T-cell (primary cell): ENCODE measurements around the gene ALPP. TPM values are rescaled to one million over a fixed set of nuclear protein-coding genes. Genes with fewer than 3 reads are reported as not detected.
A peak's percentile ranks its signal among the peaks of the same experiment; 100 is the strongest.
"Not testable (repeated sequence)": the region's sequence is repeated elsewhere in the genome, so short reads cannot be mapped to it uniquely, and the experiment has no call there.

Source experiments
- ATAC-seq, 4 experiments: fragments of 200-7000 bp in 3 of 4; fragments of 150-1000 bp in 1 of 4; cut with Tn5 transposase; replicated peaks in 1 of 4; 1 replicate in 3 of 4; 2 replicates in 1 of 4; pipeline ENCODE4 v1.10.0; 2021; ENCODE audit warnings: moderate library complexity in 3 of 4, mild to moderate bottlenecking in 2 of 4, moderate number of reproducible peaks in 1 of 4
- CTCF ChIA-PET, 2 donors: fragments of 300-600 bp; sonication (Branson Sonifier 250); formaldehyde crosslinking; loops; one replicate each; lab custom pipeline; 2022; ENCODE audit warnings: antibody characterized with exemption in 2 of 2; lab: Charles Lee
- POLR2A ChIA-PET, 2 donors: fragments of 300-600 bp; sonication (Branson Sonifier 250); formaldehyde crosslinking; loops; one replicate each; lab custom pipeline; 2022; ENCODE audit warnings: antibody characterized with exemption in 2 of 2; lab: Charles Lee
- DNase-seq, 35 experiments: peaks; one replicate each; pipeline versions ENCODE4 v3.0.0 to v3.0.0-alpha.2; 2013 to 2023
- H3K27ac ChIP-seq: one replicate; pipeline ENCODE4 v1.5.1; 2013; ENCODE audit warnings: low read length
- H3K27me3 ChIP-seq, 2 experiments: replicated peaks in 1 of 2; 1 replicate in 1 of 2; 2 replicates in 1 of 2; pipeline versions ENCODE4 v1.6.1 to v1.7.0; 2013; ENCODE audit warnings: low read length in 1 of 2, mixed read lengths in 1 of 2; ENCODE audit not compliant: control insufficient read depth in 2 of 2, insufficient read depth in 2 of 2; ENCODE audit errors: extremely low read depth in 1 of 2
- H3K36me3 ChIP-seq, 2 donors: 1 replicate in 1 of 2; 2 replicates in 1 of 2; pipeline versions ENCODE4 v1.6.1 to v1.7.0; 2013; ENCODE audit warnings: low read length in 1 of 2; ENCODE audit not compliant: control insufficient read depth in 2 of 2, insufficient read depth in 1 of 2; ENCODE audit errors: extremely low read depth in 1 of 2
- H3K4me1 ChIP-seq, 2 experiments: 1 replicate in 1 of 2; 2 replicates in 1 of 2; pipeline versions ENCODE4 v1.6.1 to v1.7.0; 2013; ENCODE audit warnings: low read length in 2 of 2, mixed read lengths in 1 of 2; ENCODE audit not compliant: insufficient read depth in 2 of 2, control insufficient read depth in 1 of 2; ENCODE audit errors: extremely low read depth in 1 of 2
- H3K4me3 ChIP-seq, 2 donors: 1 replicate in 1 of 2; 2 replicates in 1 of 2; pipeline versions ENCODE4 v1.5.1 to v1.7.0; 2013; ENCODE audit warnings: mild to moderate bottlenecking in 2 of 2, low read length in 1 of 2, moderate library complexity in 1 of 2; ENCODE audit not compliant: control insufficient read depth in 1 of 2; ENCODE audit errors: extremely low read depth in 1 of 2
- H3K9me3 ChIP-seq: 2 replicates; pipeline ENCODE4 v1.7.0; 2013
- H3K27ac Mint-ChIP-seq, 2 donors: one replicate each; pipeline ENCODE4 v1.8.0; 2020 to 2021; ENCODE audit warnings: mild to moderate bottlenecking in 2 of 2, mixed read lengths in 2 of 2
- H3K27me3 Mint-ChIP-seq, 2 donors: one replicate each; pipeline ENCODE4 v1.8.0; 2021 to 2022; ENCODE audit warnings: mixed read lengths in 2 of 2
- H3K36me3 Mint-ChIP-seq: one replicate; pipeline ENCODE4 v1.8.0; 2021; ENCODE audit warnings: mixed read lengths
- H3K4me1 Mint-ChIP-seq, 3 donors: one replicate each; pipeline ENCODE4 v1.8.0; 2020 to 2022; ENCODE audit warnings: mixed read lengths in 3 of 3, mild to moderate bottlenecking in 1 of 3
- H3K4me3 Mint-ChIP-seq, 3 donors: one replicate each; pipeline ENCODE4 v1.8.0; 2020 to 2022; ENCODE audit warnings: mild to moderate bottlenecking in 3 of 3, mixed read lengths in 3 of 3, moderate library complexity in 3 of 3
- H3K9me3 Mint-ChIP-seq, 3 donors: one replicate each; pipeline ENCODE4 v1.8.0; 2020 to 2022; ENCODE audit warnings: mixed read lengths in 3 of 3
- WGBS: methylation state at CpG from one replicate; pipeline ENCODE4 v1.1.5; 2013; ENCODE audit warnings: missing lambda C conversion rate; ENCODE audit not compliant: insufficient coverage; 5-methylcytosine and 5-hydroxymethylcytosine counted together
- total RNA-seq, 35 experiments: library from RNA in 6 of 35; stranded (reverse) in 6 of 35; fragments of 120-200 nt in 1 of 35; gene quantifications; one replicate each; pipeline versions ENCODE4 v1.2.1 to v1.2.4 and lab custom pipeline; 2013 to 2026

The ALPP gene
- total RNA-seq, 5 donors from 2014 or later (not counting 1 experiment from before 2014, with no cell fraction given), result 0.16 TPM; not detected in 4

GRCh38 chr2:232377841-232378734, 463 bp upstream of the ALPP start:
- Histone ChIP-seq H3K9me3 (no peaks in the 10 kb centered on the region), H3K4me1 (peaks cover 0 to 5% of the 10 kb centered on the region in 2 experiments), H3K27me3 (peaks cover 2 to 42% of the 10 kb centered on the region in 2 experiments), H3K36me3 (no peaks in the 10 kb centered on the region), H3K4me3 (no peak overlapping the region), H3K27ac (no peak overlapping the region)
- Mint-ChIP-seq H3K36me3 (no peaks in the 10 kb centered on the region), H3K9me3 (no peaks in the 10 kb centered on the region), H3K4me1 (no peaks in the 10 kb centered on the region), H3K4me3 (no peak overlapping the region), H3K27me3 (peaks cover 0 to 14% of the 10 kb centered on the region in 2 donors), H3K27ac (no peak overlapping the region)
- DNase-seq (no peak), ATAC-seq (no peak)
- WGBS, result 89% methylated on average over 5 of the region's 17 CpGs
- ChIA-PET POLR2A (interaction anchor here in 1 of 2 donors (0.6 kb wide), 2 partner anchors 13 to 642 kb away, joined by 3 to 6 read pairs; no protein-coding TSS in a partner anchor), CTCF (interaction anchor here in 1 of 2 donors (0.6 kb wide), 1 partner anchor 546 kb away, joined by 3 read pairs; no protein-coding TSS in a partner anchor)

DNA sequence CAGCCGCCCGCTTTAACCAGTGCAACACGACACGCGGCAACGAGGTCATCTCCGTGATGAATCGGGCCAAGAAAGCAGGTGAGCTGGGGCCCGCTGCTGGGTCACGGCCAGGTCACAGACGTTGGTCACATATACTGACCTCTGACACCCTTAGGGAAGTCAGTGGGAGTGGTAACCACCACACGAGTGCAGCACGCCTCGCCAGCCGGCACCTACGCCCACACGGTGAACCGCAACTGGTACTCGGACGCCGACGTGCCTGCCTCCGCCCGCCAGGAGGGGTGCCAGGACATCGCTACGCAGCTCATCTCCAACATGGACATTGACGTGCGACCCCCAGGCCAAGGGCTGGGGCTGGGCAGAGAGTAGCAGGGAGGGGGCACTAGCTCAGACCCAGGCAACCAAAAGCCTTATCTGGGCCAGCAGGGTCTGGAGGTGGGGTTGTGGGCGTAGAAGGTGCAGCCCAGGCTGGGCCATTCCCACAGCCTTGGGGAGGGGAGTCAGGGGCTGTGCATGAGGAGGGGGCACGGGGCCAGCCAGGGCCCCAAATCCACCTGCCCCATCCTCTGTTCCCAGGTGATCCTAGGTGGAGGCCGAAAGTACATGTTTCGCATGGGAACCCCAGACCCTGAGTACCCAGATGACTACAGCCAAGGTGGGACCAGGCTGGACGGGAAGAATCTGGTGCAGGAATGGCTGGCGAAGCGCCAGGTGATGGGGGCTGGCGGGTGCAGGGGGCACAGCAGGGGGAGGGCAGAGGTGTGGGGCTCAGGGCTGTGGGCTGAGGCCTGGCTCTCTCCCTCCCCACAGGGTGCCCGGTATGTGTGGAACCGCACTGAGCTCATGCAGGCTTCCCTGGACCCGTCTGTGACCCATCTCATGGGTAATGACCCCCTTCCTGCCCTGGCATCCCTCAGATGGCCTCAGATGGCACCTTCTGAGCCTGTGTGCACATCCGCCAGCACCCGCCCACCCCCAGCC, 1.3 kb downstream of the ALPP start:
- ATAC-seq, H3K27ac Mint-ChIP-seq, H3K9me3 Mint-ChIP-seq, CTCF ChIA-PET, H3K27ac ChIP-seq, H3K4me3 Mint-ChIP-seq, H3K9me3 ChIP-seq, H3K4me3 ChIP-seq, H3K36me3 ChIP-seq, H3K4me1 ChIP-seq, H3K36me3 Mint-ChIP-seq, H3K4me1 Mint-ChIP-seq, DNase-seq: not testable (repeated sequence)
- H3K27me3 Mint-ChIP-seq, result peaks cover 0 to 30% of the 10 kb centered on the region in 2 donors
- POLR2A ChIA-PET, result interaction anchor here in 1 of 2 donors (0.6 kb wide), 1 partner anchor 35 kb away, joined by 3 read pairs; no protein-coding TSS in a partner anchor
- WGBS, result 89% methylated on average over 11 of the region's 41 CpGs
- peaks cover 2 to 53% of the 10 kb centered on the region in 2 experiments for H3K27me3 ChIP-seq

DNA sequence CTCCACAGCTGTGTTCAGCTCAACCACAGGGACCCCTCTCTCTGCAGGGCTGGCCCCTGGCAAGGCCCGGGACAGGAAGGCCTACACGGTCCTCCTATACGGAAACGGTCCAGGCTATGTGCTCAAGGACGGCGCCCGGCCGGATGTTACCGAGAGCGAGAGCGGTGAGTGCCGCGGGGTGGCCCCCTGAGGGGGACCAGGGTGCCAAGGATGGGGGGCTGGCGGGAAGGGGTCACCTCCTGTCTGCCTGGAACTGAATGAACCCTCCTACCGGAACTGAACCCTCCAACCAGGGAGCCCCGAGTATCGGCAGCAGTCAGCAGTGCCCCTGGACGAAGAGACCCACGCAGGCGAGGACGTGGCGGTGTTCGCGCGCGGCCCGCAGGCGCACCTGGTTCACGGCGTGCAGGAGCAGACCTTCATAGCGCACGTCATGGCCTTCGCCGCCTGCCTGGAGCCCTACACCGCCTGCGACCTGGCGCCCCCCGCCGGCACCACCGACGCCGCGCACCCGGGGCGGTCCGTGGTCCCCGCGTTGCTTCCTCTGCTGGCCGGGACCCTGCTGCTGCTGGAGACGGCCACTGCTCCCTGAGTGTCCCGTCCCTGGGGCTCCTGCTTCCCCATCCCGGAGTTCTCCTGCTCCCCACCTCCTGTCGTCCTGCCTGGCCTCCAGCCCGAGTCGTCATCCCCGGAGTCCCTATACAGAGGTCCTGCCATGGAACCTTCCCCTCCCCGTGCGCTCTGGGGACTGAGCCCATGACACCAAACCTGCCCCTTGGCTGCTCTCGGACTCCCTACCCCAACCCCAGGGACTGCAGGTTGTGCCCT, 2.9 kb downstream of the ALPP start:
- H3K9me3 ChIP-seq, H3K27ac ChIP-seq, H3K4me3 ChIP-seq, H3K9me3 Mint-ChIP-seq, CTCF ChIA-PET, POLR2A ChIA-PET, H3K36me3 ChIP-seq, H3K4me1 ChIP-seq, H3K27ac Mint-ChIP-seq, H3K36me3 Mint-ChIP-seq, H3K4me1 Mint-ChIP-seq: not testable (repeated sequence)
- Mint-ChIP-seq H3K4me3 (peak overlapping the region in 1 of 3 donors; percentile 17), H3K27me3 (peaks cover 7 to 41% of the 10 kb centered on the region in 2 donors)
- peak; percentile 45 to 57 (median 52) for ATAC-seq
- H3K27me3 ChIP-seq, result peaks cover 2 to 59% of the 10 kb centered on the region in 2 experiments
- peak in 3 of 35 experiments; percentile 12 to 21 (median 15) for DNase-seq
- 17% methylated on average over 32 of the region's 59 CpGs for WGBS

DNA sequence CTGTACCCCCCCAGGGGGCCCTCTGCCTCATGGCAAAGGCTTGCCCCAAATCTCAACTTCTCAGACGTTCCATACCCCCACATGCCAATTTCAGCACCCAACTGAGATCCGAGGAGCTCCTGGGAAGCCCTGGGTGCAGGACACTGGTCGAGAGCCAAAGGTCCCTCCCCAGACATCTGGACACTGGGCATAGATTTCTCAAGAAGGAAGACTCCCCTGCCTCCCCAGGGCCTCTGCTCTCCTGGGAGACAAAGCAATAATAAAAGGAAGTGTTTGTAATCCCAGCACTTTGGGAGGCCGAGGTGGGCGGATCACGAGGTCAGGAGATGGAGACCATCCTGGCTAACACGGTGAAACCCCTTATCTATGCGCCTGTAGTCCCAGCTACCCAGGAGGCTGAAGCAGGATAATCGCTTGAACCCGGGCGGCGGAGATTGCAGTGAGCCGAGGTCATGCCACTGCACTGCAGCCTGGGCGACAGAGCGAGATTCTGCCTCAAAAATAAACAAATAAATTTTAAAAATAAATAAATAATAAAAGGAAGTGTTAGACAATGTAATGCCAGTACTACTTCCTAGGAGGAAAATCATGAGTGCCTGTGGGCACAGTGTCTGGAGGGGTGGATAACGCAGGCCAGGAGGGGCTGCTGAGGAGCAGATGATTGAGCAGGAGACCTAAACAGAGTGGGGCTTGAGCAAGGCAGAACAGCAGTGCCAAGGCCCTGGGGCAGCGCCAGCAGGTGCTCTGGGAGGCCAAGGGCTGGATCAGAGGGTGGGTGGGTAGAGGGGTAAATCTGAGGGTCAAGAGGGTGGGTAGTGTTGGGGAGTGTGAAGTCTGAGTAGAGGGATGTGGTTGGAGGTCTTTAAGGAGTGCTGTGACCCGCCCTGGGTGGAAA, 4.0 kb downstream of the ALPP start:
- H3K9me3 Mint-ChIP-seq, result no peaks in the 10 kb centered on the region
- CTCF ChIA-PET, result no interaction called here
- WGBS, result 76% methylated on average over 10 of the region's 18 CpGs

DNA sequence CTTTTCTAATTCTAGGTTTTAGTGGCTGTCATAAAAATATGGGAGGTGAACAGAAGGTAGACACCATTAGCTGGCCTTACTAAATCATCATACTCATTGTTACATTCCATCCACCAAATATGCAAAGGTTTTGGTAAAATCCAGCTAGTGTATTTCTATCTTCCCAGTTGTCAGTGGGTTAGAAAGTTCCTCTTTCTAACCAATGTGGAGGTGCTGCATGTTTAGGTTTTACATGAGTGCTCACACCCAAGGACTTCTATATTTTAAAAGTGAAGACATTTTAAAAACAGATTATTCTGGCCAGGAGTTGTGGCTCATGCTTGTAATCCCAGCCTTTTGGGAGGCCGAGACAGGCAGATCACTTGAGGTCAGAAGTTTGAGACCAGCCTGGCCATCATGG, 5.9 kb downstream of the ALPP start:
- peaks cover 2 to 73% of the 10 kb centered on the region in 2 experiments for H3K27me3 ChIP-seq
- WGBS, result 71% methylated on average over 1 of the region's 1 CpG
- H3K4me3 ChIP-seq, result no peak overlapping the region
- DNase-seq, result no peak
- Mint-ChIP-seq H3K4me1 (peaks cover 0 to 9% (median 3%) of the 10 kb centered on the region in 3 donors), H3K4me3 (no peak overlapping the region), H3K27me3 (peaks cover 12 to 55% of the 10 kb centered on the region in 2 donors), H3K36me3 (no peaks in the 10 kb centered on the region), H3K27ac (no peak overlapping the region), H3K9me3 (no peaks in the 10 kb centered on the region)
- ATAC-seq, result no peak
- ChIA-PET CTCF (no interaction called here), POLR2A (no interaction called here)
- peaks cover 0 to 8% of the 10 kb centered on the region in 2 experiments for H3K4me1 ChIP-seq
- no peaks in the 10 kb centered on the region for H3K36me3 ChIP-seq
- H3K27ac ChIP-seq, result no peak overlapping the region
- H3K9me3 ChIP-seq, result no peaks in the 10 kb centered on the region

More for the DNA sequence above, 4.0 kb downstream of the ALPP start:
- H3K27ac ChIP-seq, result no peak overlapping the region
- POLR2A ChIA-PET, result no interaction called here
- ATAC-seq (no peak), DNase-seq (no peak)
- peaks cover 7 to 49% of the 10 kb centered on the region in 2 donors for H3K27me3 Mint-ChIP-seq
- peak overlapping the region in 1 of 3 donors; percentile 17 for H3K4me3 Mint-ChIP-seq
- H3K36me3 Mint-ChIP-seq, result no peaks in the 10 kb centered on the region
- no peaks in the 10 kb centered on the region for H3K9me3 ChIP-seq
- peaks cover 0 to 9% (median 3%) of the 10 kb centered on the region in 3 donors for H3K4me1 Mint-ChIP-seq
- no peak overlapping the region for H3K27ac Mint-ChIP-seq
- H3K27me3 ChIP-seq, result peaks cover 2 to 64% of the 10 kb centered on the region in 2 experiments
- no peaks in the 10 kb centered on the region for H3K36me3 ChIP-seq
- no peak overlapping the region for H3K4me3 ChIP-seq
- peaks cover 0 to 8% of the 10 kb centered on the region in 2 experiments for H3K4me1 ChIP-seq
